Stimulated activated CD4-positive, alpha-beta T cell treated with anti-CD3 and anti-CD28 coated beads, Interleukin-1b, Interleukin-23, amount 100 ng/mL, for 1 hour (primary cell): ENCODE results near the gene PRB2.
"Not testable (repeated sequence)": the region's sequence is repeated elsewhere in the genome, so short reads cannot be mapped to it uniquely, and the experiment has no call there.

Experiments
- DNase-seq, 2 donors: peaks; one replicate each; pipeline ENCODE4 v3.0.0-alpha.2; 2020; ENCODE audit warnings: low read depth in 2 of 2

The PRB2 gene

DNA sequence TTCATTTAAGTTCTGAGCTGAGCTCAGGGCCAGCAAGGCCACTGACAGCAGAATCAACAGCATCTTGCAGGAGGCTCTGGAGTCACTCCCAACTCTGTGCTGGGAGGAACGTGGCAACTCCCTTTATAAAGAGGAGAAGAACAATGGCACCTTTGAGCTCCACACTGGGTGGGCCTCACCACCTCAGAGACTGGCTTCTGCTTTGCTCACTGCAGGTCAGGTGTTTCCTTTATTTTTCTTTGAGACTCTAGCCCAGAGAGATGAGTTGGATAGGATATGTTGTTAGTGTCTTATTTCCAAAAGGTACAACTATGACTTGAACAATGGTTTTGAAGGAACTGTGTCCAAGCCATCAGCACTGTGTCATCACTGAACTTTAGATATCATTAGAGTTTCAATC lies at the start of gene PRB2:
Gene PRB2 (minus strand): TSS at position 101 of the 400 bp plus-strand sequence. CDS start 38 bp downstream, at position 63.
- not testable (repeated sequence) for DNase-seq

DNA sequence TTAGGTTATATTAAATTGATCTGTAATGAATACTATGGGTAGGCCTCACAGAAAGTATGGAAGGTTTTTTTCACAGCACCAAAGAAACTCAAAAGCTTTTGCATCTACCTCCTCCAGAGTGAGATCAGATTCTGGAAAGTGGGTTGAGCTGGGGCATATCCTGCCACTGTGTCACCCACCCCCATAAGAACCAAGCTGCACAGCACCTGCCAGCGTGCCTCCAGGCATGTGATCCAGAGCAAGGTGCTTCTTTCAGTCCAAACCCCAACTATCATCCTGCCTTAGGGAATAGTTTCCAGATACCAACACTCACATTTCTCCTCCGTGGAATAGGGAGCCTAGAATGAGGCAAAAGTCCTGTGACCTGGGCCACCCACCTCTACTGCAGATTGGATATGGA lies 42.6 kb upstream of the PRB2 start:
- DNase-seq, result no peak

DNA sequence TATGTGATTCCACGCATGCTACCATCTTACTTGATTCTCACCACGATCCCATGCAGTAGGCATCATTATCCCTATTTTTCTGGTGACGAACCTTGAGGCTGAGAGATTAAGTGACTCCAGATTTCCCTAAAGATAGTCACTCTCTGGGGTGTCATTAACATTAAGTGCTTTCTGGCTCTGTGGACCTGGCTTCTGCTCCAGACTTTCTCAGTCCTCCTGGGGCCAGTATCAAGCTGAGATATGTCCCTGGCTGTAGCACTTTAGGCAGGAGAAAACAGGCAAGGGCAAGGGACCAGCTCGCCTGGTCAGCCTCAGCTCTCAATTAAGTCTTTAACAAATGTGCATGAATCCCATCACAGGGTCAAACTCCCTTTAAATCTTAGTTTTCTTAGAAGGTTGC lies 38.3 kb upstream of the PRB2 start:
- DNase-seq, result no peak

DNA sequence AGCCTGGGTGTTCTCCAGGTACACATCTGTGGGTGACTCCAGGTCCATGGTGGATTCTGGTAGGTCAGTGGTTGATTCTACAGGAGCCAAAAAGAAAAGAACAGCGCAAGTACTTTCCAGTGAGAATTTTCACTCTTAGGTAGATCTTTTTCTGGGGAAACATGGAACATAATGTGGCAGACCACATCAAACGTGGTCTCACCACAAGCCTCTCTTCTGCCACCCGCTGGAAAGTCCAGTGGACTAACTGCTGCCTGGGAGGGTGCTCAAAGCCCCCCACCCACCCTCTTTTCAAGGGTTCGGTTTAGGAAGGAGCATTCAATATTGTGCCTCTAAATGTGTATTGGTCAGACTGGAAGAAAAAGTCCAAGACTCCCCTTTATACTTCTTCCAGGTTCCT lies 36.1 kb upstream of the PRB2 start:
- no peak for DNase-seq

DNA sequence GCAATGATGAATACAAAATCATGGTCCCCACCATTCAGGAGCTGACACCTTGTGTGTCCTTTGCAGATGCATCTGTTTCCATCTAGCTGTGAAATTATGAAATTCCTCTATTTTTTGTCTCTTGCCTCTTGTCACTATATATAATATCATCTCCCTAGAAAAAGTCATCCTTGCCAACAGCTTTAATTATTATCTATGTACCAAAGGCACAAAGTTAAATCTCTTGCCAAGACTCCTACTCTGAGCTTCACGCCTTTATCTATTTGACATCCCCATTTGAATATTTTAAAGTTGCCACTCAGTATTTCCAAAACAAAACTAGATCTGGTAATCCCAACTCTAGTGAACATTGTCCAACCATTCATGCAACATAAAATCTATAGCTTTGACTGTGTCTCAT lies 32.0 kb upstream of the PRB2 start:
- no peak for DNase-seq

DNA sequence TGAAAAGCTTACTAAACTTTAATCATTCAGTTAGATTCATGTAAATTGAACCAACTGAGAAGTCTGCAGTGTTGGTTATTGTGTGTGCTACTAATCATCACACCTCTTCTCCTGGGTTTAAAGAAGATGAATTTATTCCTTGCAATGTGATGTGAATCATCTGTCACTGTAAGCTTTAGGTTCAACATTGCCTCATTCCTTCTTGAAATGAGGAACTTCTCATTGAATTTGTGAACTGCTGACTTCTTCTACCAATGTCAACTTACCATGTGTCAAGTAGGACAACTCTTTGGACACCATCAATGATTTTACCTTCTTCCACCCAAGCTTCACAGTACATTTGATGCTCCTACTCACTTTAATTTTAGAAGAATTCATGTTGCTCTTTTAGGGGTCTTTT lies 17.4 kb upstream of the PRB2 start:
- no peak for DNase-seq

DNA sequence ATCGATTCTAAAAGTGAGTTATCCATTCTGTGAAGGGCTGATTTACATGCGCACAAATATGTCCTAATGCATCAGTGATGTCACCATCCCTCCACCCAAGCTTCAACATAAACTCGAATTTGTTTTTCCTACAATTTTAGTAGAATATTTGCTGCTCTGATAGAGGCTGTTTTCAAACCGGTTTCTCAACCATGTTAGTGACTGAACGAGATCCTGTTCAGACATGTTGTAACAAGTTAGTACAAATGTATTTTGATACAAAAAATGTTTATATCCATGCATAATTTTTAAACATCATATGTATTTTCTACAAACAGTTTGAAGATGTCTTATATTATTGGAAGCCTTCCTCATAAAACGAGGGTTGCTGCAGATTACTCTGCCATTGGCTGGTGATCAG lies 12.7 kb upstream of the PRB2 start:
- DNase-seq, result no peak

DNA sequence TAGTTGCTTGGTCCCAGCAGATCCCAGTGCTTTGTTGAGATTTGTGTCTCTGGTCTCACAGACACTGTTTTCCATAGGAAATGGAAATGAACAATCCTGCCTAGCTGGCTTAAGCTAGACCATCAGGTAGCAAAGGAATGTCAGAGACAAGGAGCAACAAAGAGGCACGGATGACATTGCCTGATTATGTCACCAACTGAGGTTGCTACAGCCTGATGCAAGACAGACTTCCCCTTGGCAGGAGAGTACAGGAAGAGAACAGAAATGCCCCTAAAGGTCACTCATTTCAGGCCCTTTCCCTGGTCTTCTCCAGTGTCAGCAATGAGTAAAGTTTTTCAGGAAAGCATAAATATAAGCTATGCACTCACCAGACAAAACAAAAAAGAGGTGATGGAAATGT lies 2.0 kb upstream of the PRB2 start:
- DNase-seq, result no peak

DNA sequence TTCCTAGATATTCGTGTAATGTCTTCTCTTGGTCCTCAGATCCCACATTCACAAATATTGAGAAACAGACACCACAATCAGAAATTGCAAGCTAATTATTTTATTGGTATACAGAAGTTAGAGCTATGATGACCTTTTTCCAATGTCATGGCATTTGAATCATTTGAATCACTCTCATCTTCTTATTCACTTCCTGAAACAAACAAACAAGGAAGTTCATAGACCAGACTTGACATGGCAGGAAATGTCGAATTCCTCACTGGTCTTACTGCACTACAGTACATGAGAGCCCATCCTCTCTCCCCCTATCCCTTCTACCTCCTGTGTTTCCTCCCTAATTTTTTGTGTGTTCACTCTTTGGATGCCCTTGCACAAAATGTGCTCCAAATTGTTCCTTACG lies 3.9 kb downstream of the PRB2 start:
- DNase-seq, result not testable (repeated sequence)

DNA sequence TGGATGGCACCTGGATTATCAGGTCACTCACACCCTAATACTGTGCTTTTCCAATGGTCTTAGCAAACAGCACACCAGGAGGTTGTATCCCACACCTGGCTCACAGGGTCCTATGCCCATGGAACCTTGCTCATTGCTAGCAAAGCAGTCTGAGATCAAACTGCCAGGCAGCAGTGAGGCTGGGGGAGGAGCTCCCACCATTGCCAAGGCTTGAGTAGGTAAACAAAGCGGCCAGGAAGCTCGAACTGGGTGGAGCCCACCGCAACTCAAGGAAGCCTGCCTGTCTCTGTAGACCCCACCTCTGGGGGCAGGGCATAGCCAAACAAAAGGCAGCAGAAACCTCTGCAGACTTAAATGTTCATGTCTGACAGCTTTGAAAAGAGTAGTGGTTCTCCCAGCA lies 17.9 kb downstream of the PRB2 start:
- not testable (repeated sequence) for DNase-seq

DNA sequence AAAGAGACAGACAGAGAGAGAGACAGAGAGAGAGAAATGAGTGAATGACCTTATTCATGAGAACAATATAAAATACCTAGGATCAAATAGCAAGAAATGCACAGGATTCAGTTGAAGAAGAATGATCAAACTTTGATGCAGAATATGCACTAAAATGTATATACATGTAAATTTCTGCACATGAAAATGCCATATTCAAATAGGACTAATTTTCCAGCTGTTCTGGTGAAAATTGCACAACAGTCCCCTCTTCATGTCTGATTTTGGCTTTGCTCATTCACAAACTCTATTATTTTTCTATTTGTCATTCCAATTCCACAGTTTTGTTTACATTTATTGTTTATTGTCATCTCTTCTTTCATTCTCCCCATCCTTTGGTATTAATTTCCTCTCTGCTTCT lies 34.2 kb downstream of the PRB2 start:
- no peak for DNase-seq

DNA sequence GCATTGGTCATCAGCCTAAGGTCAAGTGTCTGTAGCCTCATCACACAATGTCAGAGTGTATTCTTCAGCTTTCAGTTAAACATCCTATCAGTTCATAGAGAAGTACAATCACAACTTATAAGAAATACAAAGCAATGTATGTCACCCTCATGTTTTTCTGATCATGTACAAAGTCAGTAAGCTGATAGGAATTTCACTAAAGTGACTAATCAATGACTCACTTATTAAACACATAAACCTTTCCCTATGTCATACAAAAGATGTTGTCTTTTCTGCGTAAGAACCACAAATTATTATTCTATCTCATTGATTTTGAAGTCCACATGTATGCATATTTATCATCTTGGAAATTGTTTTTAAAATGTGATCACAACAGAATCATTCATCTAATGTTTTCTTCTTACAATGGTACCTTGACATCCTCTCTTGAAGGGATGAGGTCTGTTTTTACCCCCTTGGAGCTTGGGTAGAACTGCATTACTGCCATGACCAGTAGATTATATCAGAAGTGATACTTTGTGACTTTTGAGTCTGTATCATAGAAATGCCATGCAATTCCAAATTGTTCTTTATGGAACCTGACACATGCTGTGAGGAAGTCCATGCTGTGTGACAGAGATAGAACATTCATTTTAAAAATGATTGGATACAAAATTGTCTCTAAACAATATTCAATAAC lies 35.0 kb downstream of the PRB2 start:
- DNase-seq, result not testable (repeated sequence)

DNA sequence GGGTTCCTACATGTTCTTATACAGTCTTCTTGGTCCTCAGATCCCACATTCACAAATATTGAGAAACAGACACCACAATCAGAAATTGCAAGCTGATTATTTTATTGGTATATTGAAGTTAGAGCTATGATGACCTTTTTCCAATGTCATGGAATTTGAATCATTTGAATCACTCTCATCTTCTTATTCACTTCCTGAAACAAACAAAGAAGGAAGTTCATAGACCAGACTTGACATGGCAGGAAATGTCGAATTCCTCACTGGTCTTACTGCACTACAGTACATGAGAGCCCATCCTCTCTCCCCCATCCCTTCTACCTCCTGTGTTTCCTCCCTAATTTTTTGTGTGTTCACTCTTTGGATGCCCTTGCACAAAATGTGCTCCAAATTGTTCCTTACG lies 43.6 kb downstream of the PRB2 start:
- not testable (repeated sequence) for DNase-seq

DNA sequence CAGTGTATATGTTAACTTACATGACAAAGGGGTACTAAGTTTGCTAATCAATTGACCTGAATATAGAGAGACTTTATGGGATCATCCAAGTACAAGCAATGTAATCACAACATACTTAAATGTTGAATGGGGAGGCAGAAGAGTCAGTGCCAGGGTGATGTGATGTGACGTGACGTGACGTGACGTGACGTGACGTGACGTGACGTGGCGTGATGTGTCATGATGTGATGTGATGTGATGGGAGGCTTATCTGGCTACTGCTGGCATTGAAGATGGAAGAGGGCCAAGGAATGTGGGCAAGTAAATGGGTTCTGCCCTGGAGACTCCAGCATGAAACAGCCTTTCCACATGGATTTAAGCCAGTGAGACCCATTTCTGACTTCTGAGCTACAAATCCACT lies 46.9 kb downstream of the PRB2 start:
- no peak for DNase-seq

DNA sequence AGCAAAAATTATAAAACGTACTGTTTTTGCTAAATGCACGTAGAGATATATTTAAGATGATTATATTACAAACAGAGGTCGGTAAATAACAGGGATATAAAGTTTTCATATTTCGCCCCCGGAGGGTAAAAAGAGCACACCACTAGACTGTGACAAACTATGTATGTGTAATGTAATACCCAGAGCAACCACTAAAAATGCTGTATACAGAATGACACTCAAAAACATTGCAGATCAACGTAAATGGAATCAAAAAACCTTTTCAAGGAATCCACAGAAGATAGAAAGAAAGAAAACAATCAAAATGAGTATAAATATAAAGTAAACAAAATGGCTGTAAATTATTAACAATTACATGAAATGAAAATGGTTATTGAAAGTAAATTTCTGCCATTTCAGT lies 47.6 kb downstream of the PRB2 start:
- DNase-seq, result no peak

DNA sequence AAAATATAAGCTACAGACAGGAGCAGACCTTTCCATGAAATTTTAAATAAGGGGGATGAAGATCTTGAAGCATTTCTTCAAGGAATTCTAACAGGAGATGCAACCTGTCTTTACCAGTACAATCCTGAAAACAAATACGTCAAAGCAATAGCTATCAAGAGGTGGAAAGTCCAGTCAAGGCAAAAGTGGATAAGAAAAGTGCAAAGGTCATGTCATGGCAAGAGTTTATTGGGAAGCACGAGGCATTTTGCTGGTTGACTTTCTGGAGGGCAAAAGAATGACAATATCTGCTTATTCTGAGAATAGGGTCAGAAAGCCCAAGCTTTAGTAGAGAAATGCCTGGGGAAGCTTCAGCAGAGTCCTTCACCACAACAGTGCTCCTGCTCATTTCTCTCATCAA lies 50.9 kb downstream of the PRB2 start:
- DNase-seq, result no peak
